ENCODE data around the gene TMCO6.
"Not testable (repeated sequence)": the region's sequence is repeated elsewhere in the genome, so short reads cannot be mapped to it uniquely, and the experiment has no call there.

Gene TMCO6

GRCh38 chr5:140639148-140639981 is at the start of gene TMCO6:
TMCO6 (plus strand) TSS chr5:140639451; CDS start chr5:140639528, 77 bp downstream.
- DNase-seq: peak; percentile 97

- DNase-seq: no peak
These were observed 48.4 kb upstream of the TMCO6 start for GRCh38 chr5:140590861-140591260.

GRCh38 chr5:140591747-140592372 is 47.4 kb upstream of the TMCO6 start:
- DNase-seq: no peak

GRCh38 chr5:140593070-140593469 is 46.2 kb upstream of the TMCO6 start:
- not testable (repeated sequence) for DNase-seq

GRCh38 chr5:140594169-140594568 is 45.1 kb upstream of the TMCO6 start:
- DNase-seq: no peak

GRCh38 chr5:140595538-140596300 is 43.5 kb upstream of the TMCO6 start:
- DNase-seq: peak; percentile 36

GRCh38 chr5:140596321-140596741 is 42.9 kb upstream of the TMCO6 start:
- no peak for DNase-seq

- DNase-seq: no peak
These were observed 40.4 kb upstream of the TMCO6 start for GRCh38 chr5:140598836-140599235.

- DNase-seq: no peak
These were observed 39.2 kb upstream of the TMCO6 start for GRCh38 chr5:140600096-140600495.

GRCh38 chr5:140602147-140602546 is 37.1 kb upstream of the TMCO6 start:
- peak; percentile 7 for DNase-seq

- DNase-seq: not testable (repeated sequence)
These were observed 35.9 kb upstream of the TMCO6 start for GRCh38 chr5:140603446-140603698.

GRCh38 chr5:140603734-140604133 is 35.5 kb upstream of the TMCO6 start:
- no peak for DNase-seq

- DNase-seq: no peak
These were observed 33.4 kb upstream of the TMCO6 start for GRCh38 chr5:140605879-140606278.

- DNase-seq: no peak
These were observed 32.2 kb upstream of the TMCO6 start for GRCh38 chr5:140607031-140607430.

- DNase-seq: no peak
These were observed 30.5 kb upstream of the TMCO6 start for GRCh38 chr5:140608722-140609121.

GRCh38 chr5:140609126-140609525 is 30.1 kb upstream of the TMCO6 start:
- peak; percentile 57 for DNase-seq

- DNase-seq: peak; percentile 34
These were observed 28.2 kb upstream of the TMCO6 start for GRCh38 chr5:140611020-140611521.

- DNase-seq: no peak
These were observed 16.9 kb upstream of the TMCO6 start for GRCh38 chr5:140622301-140622700.

GRCh38 chr5:140623061-140623460 is 16.2 kb upstream of the TMCO6 start:
- not testable (repeated sequence) for DNase-seq

- DNase-seq: not testable (repeated sequence)
These were observed 14.4 kb upstream of the TMCO6 start for GRCh38 chr5:140624886-140625285.

GRCh38 chr5:140627972-140628371 is 11.3 kb upstream of the TMCO6 start:
- DNase-seq: no peak

- DNase-seq: no peak
These were observed 10.5 kb upstream of the TMCO6 start for GRCh38 chr5:140628711-140629110.

GRCh38 chr5:140630292-140631035 is 8.8 kb upstream of the TMCO6 start:
- DNase-seq: no peak
